ENCODE measurements around the gene TNS3. TPM values are rescaled to one million over a fixed set of nuclear protein-coding genes. Genes with fewer than 3 reads are reported as not detected.

Gene TNS3
- total RNA-seq, 1 donor from 2014 or later, result 42.4 TPM

DNA sequence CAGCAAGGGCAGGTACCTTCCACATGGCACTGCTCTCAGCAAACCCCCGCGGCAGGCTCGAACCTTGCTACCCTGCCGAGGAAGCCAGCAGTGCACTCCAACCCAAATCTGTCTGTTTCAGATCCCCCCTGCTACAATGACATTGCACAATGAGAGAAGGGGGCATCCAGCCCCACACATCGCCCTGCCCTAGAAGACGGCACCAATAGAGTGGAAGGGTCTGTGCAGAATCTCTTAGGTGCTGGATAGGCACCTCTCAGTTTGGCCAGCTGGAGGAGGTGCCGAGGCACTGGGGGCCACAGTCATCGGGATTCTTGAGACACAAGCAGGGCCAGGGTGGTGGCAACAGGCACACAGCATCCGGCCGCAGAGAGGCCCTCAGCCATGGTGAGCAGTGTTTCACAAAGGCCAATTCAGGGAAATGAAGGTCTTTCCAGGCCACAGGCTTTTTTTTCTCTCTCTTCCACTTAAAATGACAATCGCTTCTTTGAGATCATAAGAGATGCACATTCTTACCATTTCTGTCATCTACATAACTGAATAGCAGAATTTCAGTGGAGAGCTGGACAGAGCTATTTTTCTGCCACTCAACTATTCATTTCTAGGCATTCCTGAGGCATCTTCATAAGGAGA is 281.3 kb downstream of the TNS3 start:
- no peak for DNase-seq
- intact Hi-C loops (cut with micrococcal nuclease), result no loop called here
- no peak for ATAC-seq

DNA sequence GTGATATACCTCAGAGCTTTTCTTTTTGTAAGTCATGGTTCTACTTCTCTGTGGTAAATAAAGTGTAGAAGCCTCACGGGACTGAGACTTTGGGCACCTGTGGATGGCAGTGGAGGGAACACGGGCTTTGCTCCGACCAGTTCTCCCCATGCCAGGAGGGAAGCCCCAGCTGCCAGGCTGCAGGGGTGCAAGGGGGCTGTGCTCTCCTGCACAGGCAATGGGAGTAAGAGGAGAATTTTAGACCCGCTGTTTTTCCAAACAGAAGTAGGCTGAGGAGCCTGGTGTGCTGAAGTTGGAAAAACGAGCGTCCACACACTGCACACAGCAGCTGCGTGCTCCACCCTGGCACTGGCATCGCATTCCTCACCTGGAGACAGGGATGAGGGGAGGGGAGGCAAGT is 282.4 kb downstream of the TNS3 start:
- intact Hi-C loops (cut with micrococcal nuclease), result no loop called here
- DNase-seq, result no peak
- ATAC-seq, result no peak

DNA sequence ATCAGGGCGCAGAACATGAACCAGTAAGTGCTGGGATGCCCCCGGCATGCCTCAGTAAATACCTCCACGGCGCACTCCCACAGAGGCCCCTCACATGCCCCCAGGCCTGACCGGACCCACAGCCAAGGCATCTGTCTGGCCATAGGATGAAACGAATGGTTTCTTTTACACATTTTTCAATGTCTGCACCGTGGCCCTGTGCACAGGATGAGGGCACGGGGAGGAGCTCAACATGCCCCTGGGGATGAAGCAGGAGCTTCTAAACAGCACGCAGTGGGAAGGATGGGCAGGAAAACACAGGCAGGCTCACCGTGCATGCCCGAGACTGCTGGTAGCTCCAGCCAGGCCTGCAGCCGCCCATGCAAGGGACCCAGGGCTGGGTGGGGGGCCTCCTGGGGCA is 283.3 kb downstream of the TNS3 start:
- ATAC-seq, result no peak
- intact Hi-C loops (cut with micrococcal nuclease), result no loop called here

DNA sequence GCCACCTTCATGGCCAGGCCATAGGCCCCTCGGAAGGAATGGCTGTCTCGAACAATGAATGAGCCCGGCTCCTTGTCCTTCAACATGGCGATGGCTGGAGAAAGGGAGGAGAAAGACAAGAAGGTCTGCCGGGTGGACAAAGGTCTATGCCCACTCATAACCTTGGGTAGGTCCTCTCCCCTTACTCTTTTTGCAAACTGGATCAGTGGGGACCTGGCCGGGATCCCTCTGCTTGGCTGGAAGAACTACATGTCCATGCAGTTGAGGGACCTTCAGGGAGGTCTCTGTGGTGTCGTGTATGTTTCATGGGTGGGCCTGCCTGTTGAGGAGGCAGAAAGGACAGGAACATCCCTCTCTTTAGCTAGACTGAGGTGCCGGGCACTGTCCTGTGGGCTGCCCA is 284.8 kb downstream of the TNS3 start:
- DNase-seq, result no peak
- intact Hi-C loops (cut with micrococcal nuclease), result no loop called here

More for the DNA sequence above, 283.3 kb downstream of the TNS3 start:
- DNase-seq, result no peak

DNA sequence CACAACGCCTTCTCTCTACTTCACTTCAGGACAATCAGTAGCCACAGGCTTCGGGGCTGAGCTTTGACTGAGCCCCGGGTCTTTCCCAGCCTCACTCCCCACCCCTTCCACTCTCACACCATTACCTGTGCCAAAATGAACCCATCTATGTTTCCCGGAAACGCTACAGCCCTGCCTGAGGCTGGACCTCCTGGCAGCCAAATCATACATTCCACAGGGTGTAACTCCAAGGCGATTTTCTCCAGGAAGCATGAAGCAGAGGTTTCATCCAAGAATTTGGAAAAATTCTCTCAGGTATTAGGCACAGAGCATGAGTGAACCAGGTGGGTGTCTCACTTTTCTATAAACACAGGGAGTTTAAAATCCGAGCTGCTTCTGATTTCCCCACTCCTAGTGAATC is 286.3 kb downstream of the TNS3 start:
- ATAC-seq, result no peak
- no peak for DNase-seq
- intact Hi-C loops (cut with micrococcal nuclease), result no loop called here

More for the DNA sequence above, 284.8 kb downstream of the TNS3 start:
- ATAC-seq, result no peak

DNA sequence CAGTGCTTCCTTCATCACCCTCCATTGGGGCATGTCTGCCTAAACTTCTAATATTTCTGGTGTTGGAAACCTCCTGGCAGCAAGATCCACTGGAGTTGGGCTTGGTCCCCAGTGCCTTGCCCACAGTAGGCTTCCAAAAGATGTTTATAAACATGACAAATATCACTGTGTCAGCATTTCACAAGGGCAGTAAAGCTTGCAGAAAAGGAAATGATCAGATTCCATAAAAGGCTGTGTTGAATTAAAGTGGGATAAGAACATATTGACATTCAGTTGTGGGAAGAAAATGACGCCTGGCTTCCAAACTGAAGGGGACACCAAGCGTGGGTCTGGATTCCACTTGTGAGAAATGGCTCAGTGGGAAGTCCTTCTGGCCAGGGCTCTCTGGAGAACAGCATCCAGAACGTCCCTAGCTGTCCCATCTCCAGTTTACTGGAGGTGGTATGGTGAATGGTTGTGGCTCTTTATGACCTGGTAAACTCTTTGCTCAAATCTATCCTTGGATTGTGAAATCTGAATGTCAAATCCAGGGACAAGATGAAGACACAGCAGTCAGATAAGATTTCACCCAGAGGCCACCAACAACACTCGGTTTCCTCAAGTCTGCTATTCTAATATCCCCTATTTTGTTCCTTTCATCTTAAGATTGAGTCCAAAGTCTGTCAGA is 287.2 kb downstream of the TNS3 start:
- DNase-seq (no peak), ATAC-seq (peak; percentile 17)
- intact Hi-C loops (cut with micrococcal nuclease), result no loop called here

DNA sequence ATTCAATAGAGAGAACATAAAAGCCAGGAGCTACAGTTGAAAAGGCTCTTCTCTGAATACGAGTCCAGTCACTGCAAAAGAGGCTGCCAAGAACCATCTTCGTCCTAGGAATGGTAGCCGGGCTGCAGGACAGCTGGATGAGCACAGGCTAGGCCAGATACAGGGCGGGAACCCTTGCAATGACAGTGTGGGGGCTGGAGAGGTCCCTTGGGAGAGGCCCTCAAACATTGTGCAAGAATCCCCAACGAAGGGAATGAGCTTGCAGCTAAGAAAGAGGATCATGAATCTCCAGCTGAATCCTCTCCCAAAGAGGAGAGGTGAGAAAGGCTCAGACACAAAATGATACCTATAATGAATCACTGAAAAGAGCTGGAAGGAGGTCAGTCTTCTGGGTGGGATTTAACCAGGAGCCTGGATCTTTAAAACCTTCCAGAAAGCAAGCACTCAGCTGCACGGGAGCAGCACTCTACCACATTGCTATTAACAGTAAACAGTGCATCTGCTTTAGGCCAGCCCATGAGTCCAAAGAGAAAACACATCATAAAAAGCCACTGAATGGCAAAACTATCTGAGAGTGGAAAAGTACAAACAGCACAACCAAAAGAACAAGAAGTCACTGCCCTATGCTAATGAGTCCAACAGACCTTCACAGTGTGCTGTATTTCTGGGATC is 287.9 kb downstream of the TNS3 start:
- intact Hi-C loops (cut with micrococcal nuclease), result no loop called here
- peak; percentile 68 for DNase-seq
- peak; percentile 79 for ATAC-seq

DNA sequence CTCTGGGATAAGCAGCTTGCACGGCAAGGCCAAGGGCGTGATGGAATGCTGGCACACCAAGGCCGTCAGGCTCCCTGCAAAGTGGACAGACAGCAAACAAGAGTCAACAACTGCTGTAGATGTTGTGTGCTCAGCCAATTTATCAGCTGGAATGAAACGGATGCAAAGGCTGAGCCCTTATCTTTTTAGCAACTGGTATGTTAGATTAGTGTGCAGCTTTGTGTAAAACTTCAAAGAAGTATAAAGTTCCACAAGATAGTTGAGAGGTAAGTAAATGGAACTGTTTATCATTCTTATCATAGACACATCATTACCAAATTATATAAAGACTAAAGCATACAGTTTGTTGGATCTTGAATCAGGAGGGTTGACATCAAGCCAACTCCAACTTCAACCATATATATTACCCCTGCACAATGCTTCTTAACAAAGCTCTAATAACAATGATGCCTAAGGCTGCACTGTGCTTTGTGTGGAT is 289.0 kb downstream of the TNS3 start:
- ATAC-seq (no peak), DNase-seq (no peak)
- intact Hi-C loops (cut with micrococcal nuclease), result no loop called here

DNA sequence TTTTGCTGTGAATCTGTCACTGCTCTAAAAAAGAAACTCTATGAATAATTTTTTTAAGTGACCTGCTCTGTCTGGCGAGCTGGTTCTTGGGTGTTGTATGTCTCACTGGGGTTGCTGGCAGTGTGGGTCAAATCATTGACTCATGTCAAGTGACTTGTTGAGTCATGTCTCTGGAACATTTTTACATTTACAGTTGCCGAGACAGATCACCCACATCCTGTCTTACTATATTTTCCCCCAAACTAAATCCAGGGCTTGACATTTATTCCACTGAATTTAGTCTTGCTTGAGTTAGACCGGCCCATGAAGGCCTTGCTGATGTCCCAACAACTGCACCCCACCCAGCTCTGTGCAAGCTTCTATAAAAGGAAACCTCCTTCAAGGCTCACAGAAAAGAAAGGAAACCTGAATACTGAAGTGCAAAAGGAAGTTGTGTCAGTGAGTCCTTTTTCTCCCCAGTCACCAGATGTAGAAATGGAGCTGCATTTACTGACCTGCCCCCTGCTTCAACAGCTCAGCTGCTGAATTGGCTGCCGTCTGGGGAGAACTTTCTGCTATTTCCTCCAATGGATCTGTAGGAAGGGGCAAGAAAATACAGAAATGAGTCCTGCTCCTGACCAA is 290.3 kb downstream of the TNS3 start:
- no peak for DNase-seq
- intact Hi-C loops (cut with micrococcal nuclease), result no loop called here
- no peak for ATAC-seq

DNA sequence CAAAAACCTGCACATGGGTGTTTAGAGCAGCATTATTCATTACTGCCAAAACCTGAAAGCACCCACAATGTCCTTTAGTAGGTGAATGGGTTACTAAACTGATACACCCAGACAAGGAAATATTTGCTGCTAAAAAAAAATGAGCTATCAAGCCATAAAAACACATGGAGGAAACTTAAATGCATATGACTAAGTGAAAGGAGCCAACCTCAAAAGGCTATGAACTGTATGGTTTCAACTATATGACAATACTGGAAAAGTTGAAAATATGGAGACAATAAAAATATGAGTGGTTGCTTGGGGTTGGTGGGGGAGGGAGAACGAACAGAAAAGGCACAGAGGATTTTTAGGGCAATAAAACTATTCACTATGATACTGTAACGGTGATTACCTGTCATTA is 291.0 kb downstream of the TNS3 start:
- DNase-seq, result no peak
- ATAC-seq, result no peak
- intact Hi-C loops (cut with micrococcal nuclease), result no loop called here

DNA sequence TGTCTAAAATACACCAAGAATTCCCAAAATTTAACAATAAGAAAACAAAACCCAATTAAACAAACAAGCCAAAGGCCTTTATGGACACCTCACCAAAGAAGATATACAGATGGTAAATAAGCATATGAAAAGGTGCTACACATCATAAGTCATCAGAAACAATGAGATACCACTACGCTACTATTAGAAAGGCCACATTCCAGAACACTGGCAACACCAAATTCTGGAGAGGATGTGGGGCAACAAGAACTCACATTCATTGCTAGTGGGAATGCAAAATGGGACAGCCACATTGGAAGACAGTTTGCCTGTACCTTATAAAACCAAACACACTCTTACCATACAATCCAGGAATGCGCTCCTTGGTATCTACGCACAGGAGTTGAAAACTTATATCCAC is 291.4 kb downstream of the TNS3 start:
- DNase-seq (no peak), ATAC-seq (no peak)
- intact Hi-C loops (cut with micrococcal nuclease), result no loop called here

DNA sequence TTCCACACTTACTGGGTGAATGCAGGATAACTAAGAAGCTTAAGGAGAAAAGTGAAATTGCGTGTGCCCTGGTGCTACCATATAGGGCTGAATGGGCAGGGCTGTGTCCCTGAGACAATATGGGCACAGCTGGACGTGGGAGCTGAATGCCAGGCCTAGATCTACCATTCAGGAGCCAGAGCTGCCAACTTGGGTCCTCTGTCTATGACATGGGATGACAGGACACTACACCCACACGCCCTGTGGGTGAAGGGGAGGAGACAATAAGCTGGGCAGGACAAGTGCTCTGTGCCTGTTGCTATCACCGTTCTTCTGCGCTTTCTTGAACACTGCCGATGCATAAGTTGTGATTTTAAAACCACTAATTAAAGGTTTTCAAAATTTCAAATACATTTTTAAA is 293.9 kb downstream of the TNS3 start:
- peak; percentile 62 for DNase-seq
- intact Hi-C loops (cut with micrococcal nuclease), result no loop called here
- peak; percentile 88 for ATAC-seq

DNA sequence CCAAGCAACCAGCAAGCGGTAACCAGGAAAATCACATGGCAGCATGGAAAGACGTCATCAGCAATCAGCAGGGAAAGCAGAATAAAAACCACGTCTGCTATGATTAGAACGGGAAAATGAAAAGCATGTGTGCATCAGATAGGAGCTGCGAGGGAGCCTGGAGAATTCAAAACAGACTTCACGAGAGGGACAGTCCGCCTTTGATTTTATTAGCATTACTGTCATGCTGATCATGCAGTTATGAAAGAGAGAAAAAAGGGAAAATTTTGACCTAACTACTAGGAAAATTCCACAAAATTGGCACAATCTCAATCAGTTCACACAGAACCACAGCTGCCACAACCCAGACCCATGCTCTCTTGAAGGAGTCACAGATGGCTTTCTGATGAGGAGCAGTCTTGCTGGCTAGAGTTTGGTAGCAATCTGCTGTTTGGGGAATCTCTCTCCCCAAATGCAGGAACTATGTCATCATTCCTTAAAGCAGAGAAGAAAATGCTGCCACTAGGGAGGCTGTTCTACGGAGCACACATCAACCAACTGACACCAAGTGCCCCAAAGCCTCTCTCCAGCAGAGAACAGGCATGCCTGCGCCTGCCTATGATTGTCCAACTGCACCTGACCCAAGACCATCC is 295.9 kb downstream of the TNS3 start:
- ATAC-seq, result peak; percentile 74
- DNase-seq, result no peak
- intact Hi-C loops (cut with micrococcal nuclease), result no loop called here

DNA sequence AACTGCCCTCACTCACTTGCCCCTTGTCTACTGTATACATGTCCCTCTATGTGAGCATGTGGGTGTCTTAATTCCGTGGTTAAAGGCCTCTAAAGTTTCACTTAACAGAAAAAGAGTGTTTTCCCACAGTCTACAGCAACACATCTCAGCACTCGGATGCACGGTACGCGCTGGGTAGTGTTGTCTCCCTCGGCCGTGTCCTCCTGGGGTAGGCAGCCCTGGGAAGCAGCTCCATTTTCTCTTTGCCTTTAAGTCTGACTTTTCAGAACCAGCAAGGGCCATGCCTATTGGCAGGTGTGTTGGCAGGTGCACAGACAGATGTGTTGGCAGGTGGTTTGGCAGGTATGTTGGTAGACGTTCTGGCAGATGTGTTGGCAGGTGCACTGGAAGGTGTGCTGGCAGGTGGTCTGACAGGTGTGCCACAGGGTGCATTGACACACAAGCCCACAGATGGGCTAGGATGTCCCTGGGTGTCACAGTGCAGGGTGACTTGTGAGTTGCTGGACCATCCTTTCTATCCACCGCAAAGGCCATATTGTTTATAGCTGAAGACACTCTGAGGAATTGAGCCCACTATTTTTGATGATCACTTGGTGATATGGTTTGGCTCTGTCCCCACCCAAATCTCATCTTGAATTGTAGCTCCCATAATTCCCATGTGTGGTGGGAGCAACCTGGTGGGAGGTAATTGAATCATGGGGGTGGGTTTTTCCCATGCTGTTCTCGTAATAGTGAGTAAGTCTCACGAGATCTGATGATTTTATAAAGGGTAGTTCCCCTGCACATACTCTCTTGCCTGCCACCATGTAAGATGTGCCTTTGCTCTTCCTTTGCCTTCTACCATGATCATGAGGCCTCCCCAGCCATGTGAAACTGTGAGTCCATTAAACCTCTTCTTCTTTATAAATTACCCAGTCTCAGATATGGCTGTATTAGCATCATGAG is 296.9 kb downstream of the TNS3 start:
- intact Hi-C loops (cut with micrococcal nuclease), result no loop called here
- no peak for DNase-seq
- no peak for ATAC-seq

DNA sequence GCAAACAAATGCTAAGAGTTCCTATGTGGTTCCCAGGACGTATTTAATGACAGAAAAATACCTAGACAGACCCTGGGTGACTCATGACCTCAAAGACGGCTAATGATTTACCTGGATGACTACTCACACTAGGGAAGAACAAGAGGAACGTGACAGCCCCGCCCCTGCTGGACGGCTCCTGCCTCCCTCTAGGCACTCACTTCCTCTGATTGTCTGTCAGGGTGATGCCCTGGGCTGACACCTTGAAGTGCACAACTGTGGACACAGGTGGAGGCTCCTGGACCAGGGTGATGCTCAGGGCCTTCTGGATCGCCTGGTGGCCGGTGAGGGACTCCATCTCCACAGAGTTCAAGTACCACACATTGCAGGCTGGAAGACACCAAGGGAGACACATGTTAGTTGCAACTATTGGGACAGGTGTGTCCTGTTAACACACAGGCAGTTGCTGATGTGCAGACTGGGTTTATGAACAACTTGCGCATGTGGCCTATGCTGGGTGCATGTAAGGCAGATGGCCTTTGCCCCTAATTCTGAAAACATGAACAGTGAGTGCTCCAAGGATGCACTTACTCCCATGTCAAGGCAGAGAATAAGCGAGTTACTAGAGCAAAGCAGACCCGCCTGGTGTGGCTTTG is 298.3 kb downstream of the TNS3 start:
- ATAC-seq (no peak), DNase-seq (no peak)
- intact Hi-C loops (cut with micrococcal nuclease), result no loop called here

DNA sequence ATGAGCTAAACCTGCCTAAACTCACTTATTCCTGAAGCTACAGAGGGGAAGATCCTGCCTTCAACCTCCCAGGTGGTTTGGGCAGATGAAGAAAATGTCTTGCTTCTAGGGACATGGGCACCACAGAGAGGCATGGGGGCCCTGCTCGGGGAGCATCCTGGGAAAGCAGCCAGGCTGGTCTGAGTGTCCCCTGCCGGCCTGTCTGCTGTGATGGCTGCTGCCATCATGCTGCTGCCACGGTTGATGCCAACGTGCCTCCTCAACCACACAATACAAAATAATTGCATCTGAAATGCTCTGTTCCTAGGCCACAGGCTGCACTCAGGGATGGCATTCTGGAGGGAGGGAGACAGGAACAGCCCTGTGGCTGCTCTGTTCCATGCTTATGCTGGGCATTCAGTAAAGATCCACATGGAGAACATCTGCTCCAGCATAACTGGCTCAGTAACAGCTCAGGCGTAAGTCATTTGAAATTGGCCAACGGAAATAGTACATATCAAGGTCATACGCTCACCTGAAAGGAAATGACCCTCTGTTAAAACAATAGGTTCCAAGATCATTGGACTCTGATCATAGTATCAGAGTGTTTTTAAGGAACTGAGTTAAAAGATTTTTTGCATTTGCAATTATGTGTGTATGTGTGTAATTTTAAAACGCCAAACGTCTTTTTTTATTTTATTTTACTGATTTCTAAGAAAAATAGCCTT is 299.0 kb downstream of the TNS3 start:
- no peak for DNase-seq
- no peak for ATAC-seq
- intact Hi-C loops (cut with micrococcal nuclease), result no loop called here

DNA sequence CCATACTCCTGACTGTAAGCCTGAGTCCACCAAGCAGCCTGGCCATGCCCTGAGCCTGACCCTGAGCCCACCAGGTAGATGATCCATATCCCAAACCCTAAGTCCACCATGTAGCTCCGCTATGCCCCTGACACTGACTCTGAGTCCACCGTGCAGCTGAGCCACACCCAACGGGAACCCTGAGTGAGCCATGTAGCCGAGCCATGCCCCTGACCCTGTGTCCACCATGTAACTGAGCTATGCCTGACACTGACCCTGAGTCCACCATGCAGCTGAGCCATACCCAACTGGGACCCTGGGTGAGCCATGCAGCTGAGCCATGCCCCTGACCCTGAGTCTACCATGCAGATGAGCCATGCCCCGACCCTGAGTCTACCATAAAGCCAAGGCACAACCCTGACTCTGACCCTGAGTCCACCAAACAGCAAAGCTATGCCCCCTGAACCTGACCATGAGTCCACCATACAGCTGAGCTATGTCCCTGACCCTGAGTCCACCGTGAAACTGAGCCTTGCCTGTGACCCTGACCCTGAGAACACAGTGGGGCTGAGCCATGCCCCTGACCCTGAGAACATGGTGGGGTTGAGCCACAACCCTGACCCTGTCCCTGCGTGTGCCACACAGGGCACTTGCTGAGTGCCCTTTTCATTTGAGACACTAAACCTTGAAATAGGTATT is 299.8 kb downstream of the TNS3 start:
- ATAC-seq (no peak), DNase-seq (no peak)
- intact Hi-C loops (cut with micrococcal nuclease), result no loop called here

Data from left ventricle myocardium superior (tissue), 1 donor.